ENCODE results near the gene GNPDA2.

Gene GNPDA2

DNA sequence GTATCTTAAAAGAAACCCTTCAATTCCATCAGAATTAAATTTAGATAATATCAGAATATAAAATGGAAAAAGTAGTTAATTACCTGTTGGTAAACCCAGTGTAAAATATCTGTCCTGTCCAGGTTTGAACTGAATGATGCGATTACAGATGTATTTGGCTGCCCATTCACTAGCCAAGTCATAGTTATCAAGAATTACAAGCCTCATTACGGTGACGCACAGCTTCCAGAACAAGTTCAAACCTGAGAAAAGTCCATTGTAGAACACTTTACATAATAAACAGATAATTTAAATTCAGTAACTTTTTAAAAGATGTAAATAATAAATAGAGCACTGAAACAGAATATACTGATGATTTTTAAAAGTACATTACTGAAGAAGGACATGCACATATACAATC lies 4.4 kb downstream of the GNPDA2 start:
- Histone ChIP-seq H3K4me3 (ENCODE audit: insufficient read length, low read depth) (no peak overlapping the region), H3K9ac (ENCODE audit: insufficient read length, low read depth) (no peak overlapping the region), H3K36me3 (ENCODE audit: insufficient read depth, insufficient read length, low read length) (no peaks in the 10 kb centered on the region), H3K9me3 (ENCODE audit: insufficient read depth, low read length) (no peaks in the 10 kb centered on the region), H3K27me3 (ENCODE audit: insufficient read depth, insufficient read length) (peaks cover 5% of the 10 kb centered on the region), H3K4me1 (ENCODE audit: insufficient read depth, insufficient read length) (no peaks in the 10 kb centered on the region)
- TF ChIP-seq ZNF274 (IDR thresholded peaks at IDR 0.05; ENCODE audit: low read depth, low read length) (no peak), YY1 (IDR thresholded peaks at IDR 0.05; ENCODE audit: insufficient read depth, insufficient read length) (no peak), SUZ12 (IDR thresholded peaks at IDR 0.05; ENCODE audit: extremely low read depth, insufficient read depth, insufficient read length) (no peak)
- DNase-seq (ENCODE audit: low read depth, low spot score): no peak

DNA sequence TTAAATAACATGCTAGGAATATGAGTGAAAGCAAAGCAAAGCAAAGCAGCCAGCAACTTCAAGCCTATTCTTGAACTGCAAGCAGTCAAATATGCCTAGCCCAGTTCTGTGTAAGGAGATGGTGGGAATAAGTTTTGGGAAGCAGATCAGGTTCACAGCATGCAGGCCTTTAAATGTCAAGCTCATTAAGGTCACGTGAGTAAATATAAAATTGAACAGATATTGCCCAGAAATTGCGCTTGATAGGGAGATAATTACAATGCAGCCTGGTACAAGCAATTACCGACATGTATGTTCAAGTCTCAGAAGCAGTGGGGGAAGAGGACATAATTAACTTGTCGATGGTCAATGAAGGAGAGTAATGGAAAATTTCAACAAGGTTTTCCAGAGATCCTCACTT lies 6.0 kb downstream of the GNPDA2 start:
- no peaks in the 10 kb centered on the region for H3K9me3 ChIP-seq (ENCODE audit: insufficient read depth, low read length)
- H3K27me3 ChIP-seq (ENCODE audit: insufficient read depth, insufficient read length): no peaks in the 10 kb centered on the region
- H3K4me1 ChIP-seq (ENCODE audit: insufficient read depth, insufficient read length): no peaks in the 10 kb centered on the region
- no peak overlapping the region for H3K9ac ChIP-seq (ENCODE audit: insufficient read length, low read depth)
- DNase-seq (ENCODE audit: low read depth, low spot score): no peak
- no peaks in the 10 kb centered on the region for H3K36me3 ChIP-seq (ENCODE audit: insufficient read depth, insufficient read length, low read length)
- no peak overlapping the region for H3K4me3 ChIP-seq (ENCODE audit: insufficient read length, low read depth)
- no peak for TF ChIP-seq SUZ12 (IDR thresholded peaks at IDR 0.05; ENCODE audit: extremely low read depth, insufficient read depth, insufficient read length)
- no peak for TF ChIP-seq ZNF274 (IDR thresholded peaks at IDR 0.05; ENCODE audit: low read depth, low read length)
- no peak for TF ChIP-seq YY1 (IDR thresholded peaks at IDR 0.05; ENCODE audit: insufficient read depth, insufficient read length)

GRCh38 chr4:44716597-44716996 lies 9.8 kb downstream of the GNPDA2 start:
- H3K9ac ChIP-seq (ENCODE audit: insufficient read length, low read depth): no peak overlapping the region
- H3K27me3 ChIP-seq (ENCODE audit: insufficient read depth, insufficient read length): no peaks in the 10 kb centered on the region
- no peak for TF ChIP-seq SUZ12 (IDR thresholded peaks at IDR 0.05; ENCODE audit: extremely low read depth, insufficient read depth, insufficient read length)
- TF ChIP-seq YY1 (IDR thresholded peaks at IDR 0.05; ENCODE audit: insufficient read depth, insufficient read length): no peak
- TF ChIP-seq ZNF274 (IDR thresholded peaks at IDR 0.05; ENCODE audit: low read depth, low read length): no peak
- no peaks in the 10 kb centered on the region for H3K36me3 ChIP-seq (ENCODE audit: insufficient read depth, insufficient read length, low read length)
- H3K4me3 ChIP-seq (ENCODE audit: insufficient read length, low read depth): no peak overlapping the region
- no peaks in the 10 kb centered on the region for H3K9me3 ChIP-seq (ENCODE audit: insufficient read depth, low read length)
- H3K4me1 ChIP-seq (ENCODE audit: insufficient read depth, insufficient read length): no peaks in the 10 kb centered on the region
- no peak for DNase-seq (ENCODE audit: low read depth, low spot score)

GRCh38 chr4:44713125-44713524 lies 13.2 kb downstream of the GNPDA2 start:
- Histone ChIP-seq H3K4me1 (ENCODE audit: insufficient read depth, insufficient read length) (no peaks in the 10 kb centered on the region), H3K27me3 (ENCODE audit: insufficient read depth, insufficient read length) (no peaks in the 10 kb centered on the region), H3K9ac (ENCODE audit: insufficient read length, low read depth) (no peak overlapping the region), H3K4me3 (ENCODE audit: insufficient read length, low read depth) (no peak overlapping the region), H3K9me3 (ENCODE audit: insufficient read depth, low read length) (no peaks in the 10 kb centered on the region), H3K36me3 (ENCODE audit: insufficient read depth, insufficient read length, low read length) (no peaks in the 10 kb centered on the region)
- no peak for TF ChIP-seq YY1 (IDR thresholded peaks at IDR 0.05; ENCODE audit: insufficient read depth, insufficient read length)
- TF ChIP-seq SUZ12 (IDR thresholded peaks at IDR 0.05; ENCODE audit: extremely low read depth, insufficient read depth, insufficient read length): no peak
- TF ChIP-seq ZNF274 (IDR thresholded peaks at IDR 0.05; ENCODE audit: low read depth, low read length): no peak
- no peak for DNase-seq (ENCODE audit: low read depth, low spot score)

DNA sequence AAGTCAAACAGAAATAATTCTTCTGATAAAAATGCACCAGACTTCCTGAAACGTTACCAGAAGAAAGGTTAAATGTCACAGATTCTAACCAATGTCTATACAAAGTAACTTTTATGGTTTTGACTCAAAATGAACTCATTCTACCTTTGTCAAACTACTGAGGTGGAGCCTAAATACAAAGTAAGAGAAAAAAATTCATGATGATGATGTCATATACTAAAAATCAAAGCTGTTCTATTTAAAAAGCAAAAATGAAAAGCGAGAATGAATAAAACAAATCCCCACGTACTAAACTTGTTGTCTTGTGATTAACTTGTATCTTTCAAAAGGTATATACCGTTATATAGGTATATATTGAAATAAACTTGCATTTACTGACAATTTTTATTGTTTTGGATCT lies 21.7 kb downstream of the GNPDA2 start:
- DNase-seq (ENCODE audit: low read depth, low spot score): no peak
- Histone ChIP-seq H3K4me1 (ENCODE audit: insufficient read depth, insufficient read length) (no peaks in the 10 kb centered on the region), H3K9ac (ENCODE audit: insufficient read length, low read depth) (no peak overlapping the region), H3K36me3 (ENCODE audit: insufficient read depth, insufficient read length, low read length) (peaks cover 34% of the 10 kb centered on the region), H3K9me3 (ENCODE audit: insufficient read depth, low read length) (no peaks in the 10 kb centered on the region), H3K27me3 (ENCODE audit: insufficient read depth, insufficient read length) (no peaks in the 10 kb centered on the region), H3K4me3 (ENCODE audit: insufficient read length, low read depth) (no peak overlapping the region)
- TF ChIP-seq YY1 (IDR thresholded peaks at IDR 0.05; ENCODE audit: insufficient read depth, insufficient read length) (no peak), ZNF274 (IDR thresholded peaks at IDR 0.05; ENCODE audit: low read depth, low read length) (no peak), SUZ12 (IDR thresholded peaks at IDR 0.05; ENCODE audit: extremely low read depth, insufficient read depth, insufficient read length) (no peak)

- Histone ChIP-seq H3K27me3 (ENCODE audit: insufficient read depth, insufficient read length) (no peaks in the 10 kb centered on the region), H3K4me1 (ENCODE audit: insufficient read depth, insufficient read length) (no peaks in the 10 kb centered on the region), H3K36me3 (ENCODE audit: insufficient read depth, insufficient read length, low read length) (peaks cover 51% of the 10 kb centered on the region), H3K9me3 (ENCODE audit: insufficient read depth, low read length) (no peaks in the 10 kb centered on the region), H3K4me3 (ENCODE audit: insufficient read length, low read depth) (no peak overlapping the region), H3K9ac (ENCODE audit: insufficient read length, low read depth) (no peak overlapping the region)
- no peak for TF ChIP-seq YY1 (IDR thresholded peaks at IDR 0.05; ENCODE audit: insufficient read depth, insufficient read length)
- no peak for TF ChIP-seq SUZ12 (IDR thresholded peaks at IDR 0.05; ENCODE audit: extremely low read depth, insufficient read depth, insufficient read length)
- TF ChIP-seq ZNF274 (IDR thresholded peaks at IDR 0.05; ENCODE audit: low read depth, low read length): no peak
- no peak for DNase-seq (ENCODE audit: low read depth, low spot score)
Measured at GRCh38 chr4:44701037-44701436, 25.3 kb downstream of the GNPDA2 start.

DNA sequence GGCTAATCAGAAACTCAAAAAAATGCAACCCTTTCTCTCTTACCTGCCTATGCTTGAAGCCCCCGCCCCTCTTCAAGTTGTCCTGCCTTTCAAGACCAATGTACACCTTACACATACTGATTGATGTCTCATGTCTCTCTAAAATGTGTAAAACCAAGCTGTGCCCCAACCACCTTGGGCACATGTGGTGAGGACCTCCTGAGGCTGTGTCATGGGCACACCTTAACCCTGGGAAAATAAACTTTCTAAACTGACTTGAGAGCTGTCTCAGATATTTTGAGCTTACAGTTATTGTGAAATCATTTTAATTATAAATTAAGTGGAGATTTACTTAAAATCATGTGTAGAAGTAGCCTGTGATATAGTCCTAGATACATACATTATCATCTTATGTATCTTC lies 25.9 kb downstream of the GNPDA2 start:
- no peak for DNase-seq (ENCODE audit: low read depth, low spot score)
- TF ChIP-seq SUZ12 (IDR thresholded peaks at IDR 0.05; ENCODE audit: extremely low read depth, insufficient read depth, insufficient read length): no peak
- no peak for TF ChIP-seq YY1 (IDR thresholded peaks at IDR 0.05; ENCODE audit: insufficient read depth, insufficient read length)
- TF ChIP-seq ZNF274 (IDR thresholded peaks at IDR 0.05; ENCODE audit: low read depth, low read length): no peak
- Histone ChIP-seq H3K4me3 (ENCODE audit: insufficient read length, low read depth) (no peak overlapping the region), H3K9ac (ENCODE audit: insufficient read length, low read depth) (no peak overlapping the region), H3K4me1 (ENCODE audit: insufficient read depth, insufficient read length) (no peaks in the 10 kb centered on the region), H3K27me3 (ENCODE audit: insufficient read depth, insufficient read length) (no peaks in the 10 kb centered on the region), H3K9me3 (ENCODE audit: insufficient read depth, low read length) (no peaks in the 10 kb centered on the region), H3K36me3 (ENCODE audit: insufficient read depth, insufficient read length, low read length) (peaks cover 55% of the 10 kb centered on the region)

GRCh38 chr4:44684648-44685047 lies 41.7 kb downstream of the GNPDA2 start:
- H3K4me1 ChIP-seq (ENCODE audit: insufficient read depth, insufficient read length): no peaks in the 10 kb centered on the region
- no peak overlapping the region for H3K9ac ChIP-seq (ENCODE audit: insufficient read length, low read depth)
- H3K27me3 ChIP-seq (ENCODE audit: insufficient read depth, insufficient read length): no peaks in the 10 kb centered on the region
- H3K9me3 ChIP-seq (ENCODE audit: insufficient read depth, low read length): no peaks in the 10 kb centered on the region
- no peak for DNase-seq (ENCODE audit: low read depth, low spot score)
- H3K4me3 ChIP-seq (ENCODE audit: insufficient read length, low read depth): no peak overlapping the region
- TF ChIP-seq SUZ12 (IDR thresholded peaks at IDR 0.05; ENCODE audit: extremely low read depth, insufficient read depth, insufficient read length): no peak
- no peak for TF ChIP-seq ZNF274 (IDR thresholded peaks at IDR 0.05; ENCODE audit: low read depth, low read length)
- no peak for TF ChIP-seq YY1 (IDR thresholded peaks at IDR 0.05; ENCODE audit: insufficient read depth, insufficient read length)
- H3K36me3 ChIP-seq (ENCODE audit: insufficient read depth, insufficient read length, low read length): peaks cover 68% of the 10 kb centered on the region

Data from NT2/D1 (cell line).